Brain microvascular endothelial cell (primary cell): ENCODE measurements around the gene TCP1.

Experiments used
- DNase-seq: peaks from one replicate; pipeline ENCODE4 v3.0.0-alpha.2; 2020
- H3K27ac ChIP-seq: fragments of 250-450 bp; sonication (Bioruptor Pico); 2 replicates; pipeline ENCODE4 v1.5.1; 2020; ENCODE audit warnings: mild to moderate bottlenecking, moderate library complexity
- H3K27me3 ChIP-seq: fragments of 250-450 bp; sonication (Bioruptor Pico); replicated peaks from 2 replicates; pipeline ENCODE4 v1.5.1; 2020; ENCODE audit warnings: mild to moderate bottlenecking
- H3K36me3 ChIP-seq: fragments of 250-450 bp; sonication (Bioruptor Pico); replicated peaks from 2 replicates; pipeline ENCODE4 v1.5.1; 2020; ENCODE audit warnings: mild to moderate bottlenecking
- H3K4me3 ChIP-seq: 2 replicates; pipeline ENCODE4 v1.5.1; 2011; ENCODE audit warnings: low read depth, mild to moderate bottlenecking, control low read depth, low read length, moderate library complexity
- CTCF ChIP-seq: IDR thresholded peaks from 2 replicates; pipeline ENCODE4 v1.5.1; 2011; ENCODE audit warnings: low read depth, mild to moderate bottlenecking, moderate library complexity, low read length, control low read depth, inconsistent platforms; ENCODE audit errors: missing control alignments
- in situ Hi-C: cut with HindIII; loops from 2 replicates; pipeline ENCODE4 v1.10.0; 2017; ENCODE audit warnings: low sequenced_read_pairs, low pct_ligation_motif_present

Gene TCP1

GRCh38 chr6:159789377-159790148 is at the start of gene TCP1:
Gene TCP1 (minus strand): TSS chr6:159789602. CDS start chr6:159789468, 134 bp downstream.
- Histone ChIP-seq H3K27ac (peak within 1 kb of the TSS; percentile 77), H3K4me3 (peak within 1 kb of the TSS; percentile 99), H3K36me3 (peaks cover 35% of the 10 kb centered on the region)

DNA sequence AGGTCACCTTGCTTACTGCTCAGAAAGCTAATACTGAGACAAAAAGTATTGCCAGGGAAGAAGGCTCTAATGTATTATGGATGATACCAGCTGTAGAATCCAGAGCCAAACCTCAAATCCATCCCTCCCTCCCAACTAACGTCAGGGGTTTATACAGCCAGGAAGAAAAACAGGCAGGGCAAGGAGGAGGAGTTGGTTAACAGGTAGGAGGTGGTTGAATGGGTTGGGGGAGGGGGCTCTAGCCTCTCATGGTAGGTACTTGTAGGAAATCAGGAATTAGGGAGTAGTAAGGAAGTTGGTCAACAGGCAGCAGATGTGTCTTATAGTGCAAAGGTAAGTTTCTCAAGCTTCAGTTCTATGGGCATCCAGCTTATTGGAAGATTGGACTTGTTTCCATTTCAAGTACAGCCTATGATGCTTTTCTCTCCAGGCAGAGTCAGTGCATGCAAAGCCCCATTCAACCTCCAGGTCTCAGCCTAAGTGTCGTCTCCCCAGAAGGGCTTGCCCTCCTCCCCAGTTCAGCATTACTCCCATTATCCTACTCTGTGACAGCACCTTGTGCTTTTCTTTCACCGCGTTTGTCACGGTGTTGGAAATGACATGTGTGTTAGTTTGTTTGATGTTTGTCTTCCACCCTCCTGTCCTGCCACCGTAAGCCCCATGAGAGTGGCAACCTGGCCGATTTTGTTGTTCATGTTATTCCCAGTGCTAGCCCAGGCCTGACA is 48.8 kb upstream of the TCP1 start:
- no peak overlapping the region for H3K27ac ChIP-seq
- no peak for TF ChIP-seq CTCF
- in situ Hi-C loops = no loop called here

More at GRCh38 chr6:159789377-159790148, at the start of gene TCP1:
- no peaks in the 10 kb centered on the region for H3K27me3 ChIP-seq
- in situ Hi-C loops = no loop called here
- DNase-seq = peak; percentile 100
- TF ChIP-seq CTCF = no peak

DNA sequence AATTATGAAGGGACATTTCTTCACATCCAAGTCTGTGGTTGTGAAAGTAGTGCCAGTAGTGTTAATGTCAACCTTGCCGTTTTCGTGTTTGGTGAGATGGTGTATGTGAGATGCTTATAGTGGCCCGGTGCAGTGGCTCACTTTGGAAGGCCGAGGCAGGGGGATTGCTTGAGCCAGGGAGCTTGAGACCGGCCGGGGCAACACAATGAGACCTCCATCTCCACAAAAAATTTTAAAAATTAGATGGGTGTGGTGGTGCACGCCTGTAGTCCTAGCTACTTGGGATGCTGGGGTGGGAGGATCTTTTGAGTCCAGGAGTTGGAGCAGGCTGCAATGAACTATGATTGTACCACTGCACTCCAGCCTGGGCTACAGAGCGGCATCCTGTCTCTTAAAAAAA is 48.1 kb upstream of the TCP1 start:
- H3K27ac ChIP-seq = no peak overlapping the region
- H3K36me3 ChIP-seq = no peaks in the 10 kb centered on the region
- in situ Hi-C loops = no loop called here
- no peak for DNase-seq
- TF ChIP-seq CTCF = no peak
- H3K27me3 ChIP-seq = no peaks in the 10 kb centered on the region
- no peak overlapping the region for H3K4me3 ChIP-seq

More for the DNA sequence above, 48.8 kb upstream of the TCP1 start:
- Histone ChIP-seq H3K4me3 (no peak overlapping the region), H3K27me3 (no peaks in the 10 kb centered on the region), H3K36me3 (no peaks in the 10 kb centered on the region)
- DNase-seq = no peak

- H3K27me3 ChIP-seq = no peaks in the 10 kb centered on the region
- in situ Hi-C loops = no loop called here
- H3K27ac ChIP-seq = no peak overlapping the region
- no peaks in the 10 kb centered on the region for H3K36me3 ChIP-seq
- no peak for DNase-seq
- no peak for TF ChIP-seq CTCF
- H3K4me3 ChIP-seq = no peak overlapping the region
These were observed 47.5 kb upstream of the TCP1 start for GRCh38 chr6:159836718-159837490.

GRCh38 chr6:159833997-159834603 is 44.7 kb upstream of the TCP1 start:
- Histone ChIP-seq H3K4me3 (no peak overlapping the region), H3K27ac (no peak overlapping the region), H3K36me3 (no peaks in the 10 kb centered on the region), H3K27me3 (no peaks in the 10 kb centered on the region)
- no peak for DNase-seq
- in situ Hi-C loops = no loop called here
- no peak for TF ChIP-seq CTCF
